ENCODE data around the gene KIF6.

Gene KIF6

DNA sequence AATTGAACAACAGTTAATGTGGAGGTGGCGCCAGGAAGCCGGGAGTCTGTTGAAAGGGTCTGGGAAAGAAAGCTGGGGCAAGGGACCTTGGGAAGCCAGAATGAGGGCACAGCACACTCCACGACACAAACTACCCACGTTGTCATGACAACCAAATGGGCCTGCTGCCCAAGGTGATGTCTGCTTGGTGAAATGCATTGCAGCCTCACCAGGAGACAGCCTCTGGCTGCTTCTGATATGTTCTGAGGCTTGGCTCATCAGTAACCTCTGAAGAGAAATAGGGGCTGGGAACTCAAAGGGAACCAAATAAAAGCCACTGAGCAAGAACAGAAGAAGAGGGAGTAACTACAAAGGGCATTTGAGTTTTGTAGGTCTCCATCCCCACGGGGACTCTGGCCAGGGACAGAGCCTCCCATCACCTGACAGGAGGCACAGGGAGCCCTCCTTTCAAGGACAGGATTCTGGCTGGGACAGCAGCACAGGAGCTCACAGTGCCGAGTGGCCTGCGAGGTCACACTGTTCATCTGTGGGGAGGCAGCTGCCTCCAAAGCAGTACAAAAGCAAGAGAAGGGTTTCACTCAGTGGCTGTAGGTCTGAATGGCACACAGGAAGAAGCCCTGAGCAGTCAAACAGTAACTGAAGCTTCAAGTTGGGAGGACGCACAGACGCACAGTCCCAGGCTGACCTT lies 358.1 kb downstream of the KIF6 start:
- DNase-seq: no peak

DNA sequence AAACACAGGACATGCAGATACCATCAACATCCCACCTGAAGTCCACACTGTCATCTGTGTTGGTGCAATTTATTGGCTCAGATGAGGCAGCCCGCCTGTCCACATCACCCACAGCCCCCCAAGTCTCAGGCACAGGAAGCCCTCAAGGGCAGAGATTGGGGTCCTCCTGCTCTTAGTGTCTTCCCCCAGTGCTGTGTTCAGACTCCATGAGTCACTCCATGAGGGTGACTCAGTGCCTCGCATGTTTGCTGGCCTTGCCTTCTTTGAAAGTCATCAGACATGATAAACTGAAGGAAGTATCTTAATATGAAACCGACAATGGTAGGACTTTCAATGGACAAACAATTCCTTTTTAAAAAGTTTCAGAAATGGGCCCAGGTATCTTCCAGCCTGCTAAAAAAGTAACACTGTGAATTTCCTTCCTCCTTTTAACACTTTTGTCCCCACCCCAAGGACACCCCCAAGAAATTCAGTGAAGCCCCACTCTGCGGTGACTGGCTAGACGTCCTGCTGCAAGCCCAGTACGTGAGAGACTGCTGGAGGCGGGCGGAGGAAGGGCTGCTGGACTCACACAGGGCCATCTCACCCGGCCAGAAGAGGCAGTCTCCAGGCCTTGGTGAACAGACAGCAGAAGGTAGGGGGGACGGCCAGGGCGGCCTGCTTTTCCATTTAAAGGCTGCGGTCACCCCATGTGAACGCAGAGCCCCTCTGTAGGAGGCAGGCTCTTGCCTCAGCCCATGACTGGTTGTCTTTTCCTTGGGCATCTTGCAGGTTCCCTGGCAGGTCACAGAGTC lies 359.7 kb downstream of the KIF6 start:
- DNase-seq: no peak

DNA sequence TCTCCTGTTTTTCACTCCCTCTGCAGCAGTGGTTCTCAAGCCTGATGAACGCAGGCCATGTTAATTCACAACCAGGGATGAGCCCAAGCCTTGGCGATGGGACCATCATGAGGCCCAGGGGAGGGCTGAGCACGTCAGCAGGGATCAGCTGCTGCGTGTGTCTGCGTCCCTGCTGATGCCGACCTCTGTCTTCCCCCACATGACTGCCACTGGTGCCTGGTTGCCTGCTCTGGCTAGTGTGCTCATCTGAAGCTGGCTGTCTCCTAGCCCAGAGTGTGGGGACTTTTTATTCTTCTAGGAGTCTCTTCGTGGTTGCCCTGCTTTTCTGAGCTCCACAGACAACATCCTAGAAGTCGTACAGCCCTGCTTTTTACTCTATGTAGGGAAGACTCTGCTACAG lies 361.9 kb downstream of the KIF6 start:
- DNase-seq: no peak

DNA sequence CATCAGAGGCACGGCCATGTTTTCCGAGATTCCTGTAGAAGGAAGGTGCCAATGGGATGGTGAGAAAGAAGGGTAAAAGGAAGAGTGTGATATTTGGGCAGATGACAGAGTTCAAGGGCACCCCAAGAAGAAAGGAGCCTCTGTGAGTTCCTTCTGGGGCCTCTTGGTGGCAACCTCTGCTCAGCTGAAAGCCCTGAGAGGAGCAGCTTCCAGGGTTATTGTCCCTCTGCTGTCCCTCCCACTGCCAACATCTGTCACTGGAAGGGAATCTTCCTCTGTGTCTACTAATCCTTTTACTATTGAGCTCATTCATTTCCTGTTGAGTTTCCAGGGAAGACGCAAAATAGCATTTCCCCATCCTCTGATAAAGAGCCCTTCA lies 362.7 kb downstream of the KIF6 start:
- no peak for DNase-seq

DNA sequence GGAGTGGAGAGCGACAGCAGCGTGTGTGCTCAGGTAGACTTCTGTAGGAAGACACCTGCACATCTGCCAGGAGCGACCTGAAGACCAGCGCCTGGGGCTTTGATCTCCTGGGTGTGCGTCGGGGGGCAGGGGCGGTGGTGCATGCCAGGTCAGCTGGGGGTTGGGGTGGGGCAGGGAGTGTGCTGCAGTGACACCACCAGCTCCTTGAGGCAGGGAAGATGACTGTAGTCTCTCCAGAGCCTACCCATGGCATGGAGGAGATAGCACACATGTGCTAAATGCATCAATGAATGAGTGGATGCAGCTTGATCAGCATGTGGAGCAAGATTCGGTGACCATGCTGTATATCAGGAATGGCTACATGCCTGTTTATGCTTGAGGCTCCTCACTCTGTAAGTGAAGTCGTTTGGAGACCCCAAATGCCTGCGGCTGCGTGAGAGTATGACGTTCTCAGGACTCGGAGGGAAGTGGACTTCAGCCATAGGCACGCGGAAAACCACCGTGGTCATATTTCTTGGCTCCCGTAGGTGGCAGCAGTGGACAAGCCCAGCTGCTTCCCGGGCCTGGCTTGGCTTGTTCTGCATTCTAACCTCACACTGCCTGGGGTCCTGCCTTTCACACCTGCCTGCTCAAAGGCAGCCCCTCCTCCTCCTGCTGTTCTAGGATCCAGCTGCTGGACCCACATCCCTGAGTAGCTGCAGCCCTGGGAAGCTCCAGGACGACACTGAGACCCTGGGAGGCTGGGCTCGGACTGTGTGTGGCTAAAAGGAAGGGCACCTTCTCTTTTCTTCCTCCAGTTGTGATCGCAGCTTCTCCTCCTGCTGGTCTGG lies 363.3 kb downstream of the KIF6 start:
- DNase-seq: peak; percentile 23

DNA sequence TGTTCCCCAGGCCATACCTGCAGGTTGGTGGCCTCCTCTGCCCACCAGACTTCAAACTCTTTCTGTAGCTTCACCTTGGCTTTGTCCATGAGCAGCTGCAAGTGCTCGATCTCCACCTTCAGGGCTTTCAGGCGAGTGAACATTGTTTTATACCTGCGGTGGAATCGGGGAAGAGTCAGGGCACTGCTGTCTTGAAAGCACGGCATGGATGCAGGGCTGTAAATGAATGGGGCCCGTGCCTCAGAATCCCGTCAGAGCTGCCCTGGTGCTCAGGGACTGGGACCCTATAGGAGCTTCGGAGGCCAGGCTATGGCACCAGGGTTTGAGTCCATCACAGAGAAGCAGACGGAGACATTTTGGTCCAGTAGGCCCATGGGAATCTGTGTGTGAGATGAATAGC lies 364.8 kb downstream of the KIF6 start:
- DNase-seq: no peak

DNA sequence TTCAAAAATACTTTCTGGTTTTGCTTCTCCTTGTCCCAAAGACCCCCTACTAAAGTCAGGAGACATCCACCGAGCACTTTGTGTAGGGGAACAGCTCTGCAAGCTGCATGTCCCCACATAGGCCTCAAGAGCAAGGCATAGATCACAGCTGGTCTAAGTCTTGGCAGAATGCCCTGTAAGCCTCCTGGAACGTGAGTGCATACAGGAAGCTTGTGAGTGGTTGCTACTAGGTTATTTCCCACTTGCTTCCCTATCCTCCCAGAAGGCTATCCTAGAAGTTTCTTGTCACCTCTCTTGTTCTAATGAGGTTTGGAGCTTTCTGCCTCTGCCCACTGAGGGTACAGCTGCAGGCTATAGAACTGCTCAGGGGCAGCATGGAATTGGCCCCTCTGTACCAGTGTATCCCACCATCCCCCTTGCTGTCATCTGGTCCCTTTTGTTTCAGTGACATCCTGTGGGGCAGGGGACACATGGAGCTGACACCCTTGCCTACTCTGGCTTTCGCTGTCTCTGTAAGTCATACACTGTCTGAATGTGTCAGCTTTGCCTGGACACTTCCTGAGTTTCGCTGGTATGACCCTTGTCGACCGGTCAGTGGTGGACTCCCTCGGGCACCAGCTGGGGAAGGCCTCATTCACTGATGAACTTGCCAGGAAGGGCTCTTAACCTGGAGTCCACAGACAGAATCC lies 367.1 kb downstream of the KIF6 start:
- DNase-seq: no peak

DNA sequence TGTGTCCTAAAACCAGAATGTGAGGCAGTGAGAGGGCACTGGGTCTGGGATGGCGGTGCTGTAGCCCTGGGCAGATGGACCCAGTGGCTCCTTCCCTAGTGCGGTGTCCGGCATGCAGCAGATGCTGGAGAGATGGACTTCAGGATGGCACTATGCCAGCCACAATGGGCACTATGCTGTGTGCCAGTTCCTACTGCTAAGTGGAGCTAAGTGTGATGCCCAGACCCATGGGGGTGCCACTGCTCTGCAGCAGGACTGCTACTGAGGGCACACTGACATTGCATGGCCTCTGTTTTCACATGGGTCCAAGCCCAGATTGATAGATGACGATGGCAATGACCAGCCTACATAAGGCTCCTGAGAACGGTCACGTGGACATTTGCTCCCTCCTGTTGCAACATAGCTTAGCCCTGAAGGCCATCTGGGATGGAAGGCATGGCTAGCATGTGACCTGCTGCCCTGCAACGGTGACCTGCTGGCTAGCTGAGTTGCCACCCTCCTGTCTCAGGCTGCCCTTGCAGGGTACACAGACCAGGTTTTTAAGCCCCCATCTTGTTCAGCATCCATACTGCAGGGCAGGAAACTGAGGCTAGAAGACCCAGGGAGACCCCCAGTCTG lies 371.4 kb downstream of the KIF6 start:
- no peak for DNase-seq

DNA sequence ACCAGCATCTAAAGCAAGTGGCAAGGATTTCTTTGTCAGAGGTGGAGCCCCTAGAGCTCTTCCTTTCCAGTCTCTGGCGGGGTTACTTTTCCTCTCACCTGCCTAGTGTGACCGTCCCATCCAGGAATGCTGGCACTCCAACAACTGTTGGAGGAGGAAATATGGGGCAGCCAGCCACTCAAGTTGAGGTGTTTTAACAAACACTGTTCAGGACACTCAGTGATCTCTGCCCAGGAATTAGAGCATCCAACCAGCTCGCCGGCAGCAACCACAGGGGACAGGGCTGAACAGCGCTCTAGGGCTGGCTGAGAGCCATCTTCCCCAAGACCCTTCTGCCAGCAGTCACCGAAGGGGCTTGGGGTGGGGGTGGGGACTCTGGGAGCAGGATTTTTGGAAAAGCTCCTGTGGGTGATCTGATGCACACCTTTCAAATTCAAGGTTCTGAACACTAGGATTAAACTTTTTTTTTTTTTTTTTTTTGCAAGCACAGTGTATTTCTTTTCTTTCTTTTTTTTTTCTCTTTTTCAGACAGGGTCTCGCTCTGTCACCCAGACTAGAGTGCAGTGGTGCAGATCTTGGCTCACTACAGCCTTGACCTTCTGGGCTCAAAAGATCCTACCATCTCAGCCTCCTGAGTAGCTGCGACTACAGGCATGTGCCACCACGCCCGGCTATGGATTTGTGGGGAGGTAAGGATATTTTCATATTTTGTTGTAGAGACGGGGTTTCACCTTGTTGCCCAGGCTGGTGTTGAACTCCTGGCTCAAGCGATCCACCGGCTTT lies 374.3 kb downstream of the KIF6 start:
- no peak for DNase-seq

DNA sequence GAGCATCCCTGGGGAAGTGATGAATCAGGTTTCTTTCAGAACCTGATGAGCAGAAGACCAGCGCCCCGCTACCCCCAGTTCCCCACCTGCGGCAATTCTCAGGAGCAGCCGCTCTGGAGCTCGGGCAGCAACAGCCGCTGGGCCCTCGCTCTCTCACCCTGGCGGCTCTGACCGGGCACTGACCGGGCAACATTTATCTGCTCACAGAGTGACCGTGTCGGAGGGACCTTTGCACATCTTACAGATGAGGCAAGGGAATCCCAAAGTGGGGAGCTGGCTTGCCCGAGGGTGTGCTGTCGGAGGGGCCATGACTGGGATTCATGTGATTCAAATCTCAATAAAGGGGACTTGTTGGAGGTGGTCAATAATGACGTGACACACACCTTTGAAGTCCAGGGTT lies 376.5 kb downstream of the KIF6 start:
- DNase-seq: no peak

DNA sequence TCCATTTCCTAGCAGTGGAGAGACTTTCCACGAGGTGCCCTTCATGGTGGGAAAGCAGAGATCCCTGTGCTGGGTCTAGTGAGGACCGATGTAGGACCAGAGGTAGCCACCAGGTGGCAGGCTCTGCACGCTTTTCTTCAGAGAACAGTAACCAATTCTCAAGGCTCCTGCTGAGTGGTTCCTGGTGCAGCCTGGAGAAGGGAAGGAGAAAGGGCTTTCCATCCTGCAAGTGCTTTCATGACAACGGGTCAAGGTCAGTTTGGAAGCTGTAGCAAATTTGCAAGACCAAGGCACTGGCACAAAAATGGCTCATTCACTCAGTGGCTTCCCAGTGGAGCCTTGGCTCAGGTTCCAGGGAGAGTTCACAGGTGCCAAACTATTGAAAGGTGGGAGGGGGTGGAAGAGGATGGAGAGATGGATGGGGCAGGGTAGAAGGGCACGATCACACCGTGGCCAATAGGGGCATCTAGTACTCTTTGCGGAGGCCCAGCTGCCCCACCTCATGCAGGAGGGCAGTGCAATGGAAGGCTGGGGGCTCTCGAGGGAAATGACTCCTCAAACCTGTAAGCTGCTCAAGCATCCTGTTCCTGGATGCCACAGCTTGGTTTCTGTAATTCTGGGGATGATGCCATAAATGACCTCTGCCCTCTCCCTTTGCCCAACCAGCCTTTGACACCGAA lies 377.2 kb downstream of the KIF6 start:
- peak; percentile 58 for DNase-seq

DNA sequence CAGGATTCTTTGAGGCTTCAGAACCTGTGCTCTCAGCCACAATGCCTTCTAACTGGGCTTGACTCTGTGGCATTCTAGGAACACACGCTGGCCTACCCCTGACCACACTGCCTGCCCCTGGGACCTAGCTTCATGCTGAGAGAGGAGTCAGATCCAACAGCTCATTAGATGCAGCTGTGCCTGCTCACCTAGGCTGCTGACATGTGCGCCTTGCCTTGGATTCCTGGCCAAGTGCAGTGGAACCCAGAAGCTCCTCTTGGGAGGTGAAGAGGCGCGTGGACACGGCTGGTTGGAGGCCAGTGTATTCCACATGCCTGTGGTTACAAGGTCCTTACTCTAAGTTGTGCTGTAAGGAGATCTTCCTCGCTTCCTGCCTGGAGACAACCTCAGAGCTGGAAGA lies 378.0 kb downstream of the KIF6 start:
- DNase-seq: no peak

DNA sequence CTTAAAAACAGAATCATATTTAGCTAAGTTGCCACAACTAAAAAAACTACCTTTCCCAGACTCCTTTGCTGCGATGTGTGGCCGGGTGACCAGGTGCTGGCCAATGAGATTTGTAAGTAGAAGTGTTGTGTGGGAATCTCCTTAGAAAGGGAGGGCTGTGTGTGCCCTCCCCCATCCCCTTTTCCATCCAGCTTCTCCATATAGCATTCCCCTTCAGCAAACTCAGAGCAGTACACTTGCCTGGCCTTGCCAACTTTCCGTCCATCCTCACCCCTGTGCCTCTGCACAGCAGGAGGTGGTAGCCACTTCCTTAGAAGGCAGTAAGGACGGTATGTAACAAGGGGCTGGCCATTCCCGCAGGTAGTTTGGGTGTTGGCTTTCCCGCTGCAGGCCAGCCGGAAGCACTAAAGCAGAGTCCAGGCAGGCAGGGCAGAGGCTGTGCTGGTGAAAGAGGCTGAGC lies 380.4 kb downstream of the KIF6 start:
- no peak for DNase-seq

DNA sequence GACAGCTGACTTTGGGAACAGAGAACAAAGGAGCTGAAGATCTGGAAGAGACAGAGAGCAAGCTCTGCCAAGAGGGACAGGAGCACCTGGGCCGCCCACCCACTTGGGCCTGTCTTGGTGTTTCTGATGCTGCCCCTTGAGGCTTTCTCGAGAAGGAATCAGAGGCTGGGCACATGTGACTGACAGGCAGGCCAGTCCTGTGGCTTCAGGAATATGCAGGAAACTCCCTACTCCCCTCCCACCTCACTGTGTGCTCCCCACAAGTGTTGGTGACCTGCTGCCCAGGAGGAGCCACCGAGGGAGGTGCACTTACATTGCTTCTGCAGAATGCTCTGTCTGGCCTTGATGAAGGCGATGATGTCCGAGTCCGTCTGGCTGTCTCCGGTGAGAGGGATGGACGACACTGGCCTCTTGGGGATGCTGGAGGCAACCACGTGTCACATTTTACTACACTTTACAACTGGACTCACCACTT lies 381.8 kb downstream of the KIF6 start:
- no peak for DNase-seq

DNA sequence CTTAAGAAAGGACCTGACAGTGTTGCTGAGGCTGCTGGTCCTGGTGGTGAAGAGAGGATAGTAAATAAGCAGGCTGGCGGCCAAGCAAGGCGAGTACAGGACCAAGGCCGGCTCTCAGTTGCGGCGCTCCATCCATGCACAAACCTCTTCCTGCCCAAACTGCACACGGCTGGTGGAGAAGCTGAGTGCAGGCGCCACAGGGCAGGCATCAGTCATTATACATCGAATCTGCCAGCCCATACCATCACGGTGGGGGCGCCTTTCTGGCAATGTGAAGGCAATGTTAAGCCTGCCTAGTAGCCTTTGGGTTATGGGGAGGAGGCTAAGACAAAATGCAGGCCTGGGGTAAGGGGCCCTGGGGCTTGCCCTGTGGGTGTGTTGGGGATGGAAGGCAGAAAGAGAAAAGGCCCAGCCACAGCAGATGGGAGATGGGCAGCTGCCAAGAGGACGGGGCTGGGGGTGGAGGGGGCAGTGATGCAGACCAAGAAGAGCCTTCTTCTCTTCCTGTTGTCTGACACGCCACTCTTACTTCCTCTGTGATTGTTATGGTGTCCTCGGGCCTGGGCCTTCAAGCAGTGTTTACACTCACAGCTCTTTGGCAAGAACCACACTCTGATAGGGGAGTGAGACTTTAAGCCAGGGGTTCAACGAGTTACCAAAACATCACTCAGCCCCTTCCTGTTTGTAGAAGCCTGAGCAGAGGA lies 382.4 kb downstream of the KIF6 start:
- no peak for DNase-seq

DNA sequence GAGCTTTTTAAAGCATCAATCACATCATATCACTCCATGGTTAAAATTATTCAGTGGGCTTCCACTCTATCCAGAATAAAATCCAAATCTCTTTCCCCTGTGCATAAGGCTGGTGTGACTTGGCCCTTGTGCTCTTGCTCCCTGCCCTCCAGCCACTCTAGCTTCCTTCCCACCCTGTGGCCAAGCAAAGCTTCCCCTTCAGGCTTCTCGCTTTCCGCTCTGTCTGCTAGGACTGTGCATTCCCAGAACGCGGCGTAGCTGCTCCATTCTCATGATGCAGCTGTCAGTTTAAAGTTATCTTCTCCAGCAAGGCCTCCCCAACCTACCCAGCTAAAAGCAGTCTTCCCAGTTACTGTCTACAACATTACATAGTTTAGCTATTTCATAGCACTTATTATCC lies 383.3 kb downstream of the KIF6 start:
- no peak for DNase-seq

DNA sequence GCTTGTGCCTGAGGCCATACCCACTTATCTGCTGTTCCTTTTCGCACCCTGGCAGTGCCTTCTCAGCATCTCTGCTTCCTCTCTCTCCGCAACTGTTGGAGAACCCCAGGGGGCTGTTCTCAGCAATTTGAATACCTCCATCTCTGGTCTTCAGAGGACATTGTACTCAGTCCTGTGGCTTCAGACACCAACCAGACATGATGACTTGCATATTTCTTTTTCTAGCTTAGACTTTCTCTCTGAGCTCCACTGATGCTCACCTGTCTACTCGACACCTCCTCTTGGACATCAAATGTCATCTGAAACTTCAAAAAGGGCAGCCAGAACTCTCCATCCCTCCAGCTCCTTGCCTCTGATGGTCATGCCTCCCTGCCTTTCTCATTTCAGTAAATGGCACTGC lies 383.9 kb downstream of the KIF6 start:
- DNase-seq: no peak

DNA sequence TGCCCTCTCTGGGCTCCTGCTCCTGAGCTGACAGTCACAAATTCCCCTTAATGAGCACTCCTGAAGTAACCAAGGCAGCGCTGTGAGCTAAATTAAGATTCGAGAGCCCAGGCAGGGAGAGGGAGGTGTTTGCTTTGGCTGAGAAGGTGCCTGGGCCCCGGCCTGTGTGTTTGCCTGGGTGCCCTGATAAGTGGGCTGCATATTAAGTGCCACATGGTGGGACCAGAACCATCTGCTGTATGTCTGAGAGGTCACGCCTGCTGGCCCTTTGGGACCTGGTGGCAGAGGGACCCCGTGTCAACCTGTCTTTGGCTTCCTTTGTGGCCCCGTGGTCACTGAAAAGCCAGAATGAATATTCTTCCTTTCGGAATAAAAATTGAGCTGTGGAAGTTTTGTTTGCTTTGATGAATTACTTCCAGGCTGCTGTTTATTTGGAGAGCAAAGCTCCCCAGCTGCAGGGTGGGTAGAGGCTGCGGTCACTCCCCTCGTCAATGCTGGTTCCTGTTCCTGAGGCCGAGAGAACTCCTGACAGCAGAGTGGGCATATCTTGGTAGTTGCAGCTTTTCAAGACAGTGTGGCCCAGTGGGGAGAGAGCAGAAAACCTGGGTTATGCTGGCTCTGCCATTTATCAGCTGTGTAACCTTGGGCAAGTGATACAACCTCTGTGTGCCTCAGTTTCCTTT lies 385.2 kb downstream of the KIF6 start:
- no peak for DNase-seq

DNA sequence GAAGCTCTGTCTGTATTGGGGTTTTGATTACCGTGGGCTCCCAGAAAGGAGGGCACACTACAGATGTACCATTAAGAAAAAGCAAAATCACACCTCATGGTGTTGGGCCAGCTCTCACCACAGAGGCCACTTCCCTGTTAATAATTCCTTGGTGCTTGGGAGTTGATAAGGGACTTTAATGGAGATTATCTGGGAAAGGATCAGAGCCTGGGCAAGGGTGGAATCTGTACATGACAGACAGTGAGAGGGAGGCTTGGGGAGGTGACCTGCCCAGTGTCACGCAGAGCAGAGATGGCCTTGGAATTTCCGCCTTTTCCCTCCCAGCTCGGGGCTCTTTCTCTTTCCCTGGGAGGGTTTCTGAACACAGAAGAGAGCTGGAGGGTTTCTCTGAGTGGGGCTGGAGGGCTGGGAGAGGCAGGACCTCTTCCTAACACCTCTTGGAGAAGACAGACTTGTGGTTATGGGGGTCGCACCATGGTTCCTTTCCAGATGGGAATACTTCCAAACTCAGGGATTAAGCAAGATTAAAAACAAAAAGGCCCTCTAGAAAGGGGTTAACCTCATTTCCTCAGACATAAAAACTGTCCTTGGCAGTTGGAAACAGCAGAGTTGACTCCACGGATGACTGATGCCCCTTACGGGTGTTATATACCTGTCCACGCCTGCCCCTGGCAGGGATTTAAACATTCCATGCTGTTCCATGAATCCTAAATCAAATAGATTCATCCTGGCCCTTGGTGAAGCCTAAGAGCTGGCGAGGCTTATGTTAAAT lies 385.9 kb downstream of the KIF6 start:
- DNase-seq: no peak

Measured in activated CD8-positive, alpha-beta memory T cell treated with anti-CD3 and anti-CD28 coated beads, Interleukin-2, amount 50 U/mL, for 4 hours (primary cell).